ENCODE results near the gene USP3.

- TF ChIP-seq EZH2 (IDR thresholded peaks at IDR 0.05; ENCODE audit: insufficient read depth, poor library complexity, severe bottlenecking) (no peak), EZH2phosphoT487 (IDR thresholded peaks at IDR 0.05; ENCODE audit: insufficient read depth, low read depth) (no peak)
These were observed 39.3 kb upstream of the USP3 start for GRCh38 chr15:63465104-63465503.

Measured in GM23248 (cell line).